HL-60 (cell line): ENCODE results near the gene OTULINL.

ENCODE experiments used
- DNase-seq, 2 experiments: peaks; one replicate each; pipeline ENCODE4 v3.0.0-alpha.2; 2010 to 2020; ENCODE audit warnings: low read depth in 1 of 2, low spot score in 1 of 2
- H3K27ac ChIP-seq: fragments of 250-450 bp; sonication (Bioruptor Pico); replicated peaks from 2 replicates; pipeline ENCODE4 v1.5.1; 2020; ENCODE audit warnings: mild to moderate bottlenecking, moderate library complexity
- H3K27me3 ChIP-seq: fragments of 250-450 bp; sonication (Bioruptor Pico); 2 replicates; pipeline ENCODE4 v1.5.1; 2021; ENCODE audit warnings: mild to moderate bottlenecking, moderate library complexity; ENCODE audit not compliant: insufficient read depth, poor library complexity, severe bottlenecking
- H3K4me3 ChIP-seq: replicated peaks from 2 replicates; pipeline ENCODE4 v1.5.1; 2011; ENCODE audit warnings: mild to moderate bottlenecking, control low read depth, low read length; ENCODE audit not compliant: insufficient read depth
- CTCF ChIP-seq: IDR thresholded peaks from one replicate; pipeline ENCODE4 v1.5.1; 2011; ENCODE audit warnings: low read length, control low read depth, inconsistent platforms; ENCODE audit not compliant: insufficient read depth
- GABPA ChIP-seq: IDR thresholded peaks from 2 replicates; pipeline ENCODE4 v1.6.1; 2012; ENCODE audit warnings: low read depth
- POLR2AphosphoS5 ChIP-seq: IDR thresholded peaks from 2 replicates; pipeline ENCODE4 v1.6.1; 2012; ENCODE audit warnings: low read depth
- REST ChIP-seq: IDR thresholded peaks from 2 replicates; pipeline ENCODE4 v1.6.1; 2012; ENCODE audit warnings: low read depth; ENCODE audit not compliant: insufficient replicate concordance
- SPI1 ChIP-seq: IDR thresholded peaks from 2 replicates; pipeline ENCODE4 v1.6.1; 2012; ENCODE audit warnings: low read depth, mild to moderate bottlenecking, borderline replicate concordance

The OTULINL gene

GRCh38 chr5:14569948-14570691, 11.5 kb upstream of the OTULINL start:
- TF ChIP-seq GABPA = no peak
- TF ChIP-seq POLR2AphosphoS5 = no peak
- TF ChIP-seq REST = no peak
- no peak for TF ChIP-seq CTCF
- no peak for TF ChIP-seq SPI1
- no peak for DNase-seq
- no peaks in the 10 kb centered on the region for H3K27me3 ChIP-seq
- no peak overlapping the region for H3K4me3 ChIP-seq
- no peak overlapping the region for H3K27ac ChIP-seq

- TF ChIP-seq GABPA (no peak), SPI1 (no peak), REST (no peak), CTCF (no peak), POLR2AphosphoS5 (no peak)
- Histone ChIP-seq H3K27ac (peak overlapping the region; percentile 41), H3K27me3 (no peaks in the 10 kb centered on the region), H3K4me3 (no peak overlapping the region)
- DNase-seq = no peak
These were observed 9.7 kb upstream of the OTULINL start for GRCh38 chr5:14571901-14572300.

- TF ChIP-seq SPI1 (peak; percentile 78), POLR2AphosphoS5 (no peak), CTCF (no peak), REST (no peak), GABPA (no peak)
- DNase-seq = peak in 1 of 2 experiments; percentile 44
- peak overlapping the region; percentile 41 for H3K27ac ChIP-seq
- H3K27me3 ChIP-seq = no peaks in the 10 kb centered on the region
- H3K4me3 ChIP-seq = no peak overlapping the region
These were observed 9.2 kb upstream of the OTULINL start for GRCh38 chr5:14572385-14572784.
